NCI-H345 treated with DMSO at 0.1 percent for 48 hours (cell line): ENCODE data around the gene DPF1.

Source experiments
- DNase-seq: peaks from one replicate; lab custom pipeline; 2025; ENCODE audit not compliant: unreplicated experiment; lab: John Stamatoyannopoulos, UW

Gene DPF1

GRCh38 chr19:38201731-38202130 is 22.3 kb downstream of the DPF1 start:
- DNase-seq, result no peak

- no peak for DNase-seq
Measured at GRCh38 chr19:38199340-38199739, 24.7 kb downstream of the DPF1 start.

DNA sequence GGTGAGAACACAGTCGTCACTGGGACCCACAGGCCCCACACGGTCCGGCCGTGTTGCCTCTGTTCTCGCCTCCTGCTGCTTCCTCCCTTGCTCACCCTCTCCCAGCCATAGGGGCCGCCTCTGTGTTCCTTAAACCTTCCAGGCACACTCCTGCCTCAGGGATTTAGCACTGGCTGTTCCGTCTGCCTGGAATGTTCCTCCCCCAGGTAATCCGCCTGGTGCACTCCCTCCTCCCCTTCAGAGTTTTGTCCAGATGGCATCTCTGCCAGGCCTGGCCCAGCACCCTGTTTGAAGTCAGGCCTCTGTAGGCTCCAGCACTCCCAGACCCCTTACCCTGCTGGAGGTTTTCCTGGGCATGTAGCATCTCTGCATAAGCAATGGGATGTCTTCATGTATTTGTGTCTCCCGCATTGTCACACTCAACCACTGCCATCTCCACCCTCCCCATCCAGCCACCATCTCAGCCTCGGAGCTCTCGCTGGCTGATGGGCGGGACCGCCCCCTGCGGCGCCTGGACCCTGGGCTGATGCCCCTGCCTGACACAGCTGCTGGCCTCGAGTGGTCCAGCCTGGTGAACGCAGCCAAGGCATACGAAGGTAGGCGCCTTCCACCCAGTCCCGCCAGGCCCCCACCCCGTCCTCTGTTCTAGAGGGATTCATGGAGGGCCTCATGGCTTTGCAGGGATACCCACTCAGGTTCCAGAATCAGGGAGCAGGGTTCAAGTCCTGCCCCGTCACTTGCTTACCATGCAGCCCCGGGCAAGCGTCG is 25.9 kb downstream of the DPF1 start:
- no peak for DNase-seq

DNA sequence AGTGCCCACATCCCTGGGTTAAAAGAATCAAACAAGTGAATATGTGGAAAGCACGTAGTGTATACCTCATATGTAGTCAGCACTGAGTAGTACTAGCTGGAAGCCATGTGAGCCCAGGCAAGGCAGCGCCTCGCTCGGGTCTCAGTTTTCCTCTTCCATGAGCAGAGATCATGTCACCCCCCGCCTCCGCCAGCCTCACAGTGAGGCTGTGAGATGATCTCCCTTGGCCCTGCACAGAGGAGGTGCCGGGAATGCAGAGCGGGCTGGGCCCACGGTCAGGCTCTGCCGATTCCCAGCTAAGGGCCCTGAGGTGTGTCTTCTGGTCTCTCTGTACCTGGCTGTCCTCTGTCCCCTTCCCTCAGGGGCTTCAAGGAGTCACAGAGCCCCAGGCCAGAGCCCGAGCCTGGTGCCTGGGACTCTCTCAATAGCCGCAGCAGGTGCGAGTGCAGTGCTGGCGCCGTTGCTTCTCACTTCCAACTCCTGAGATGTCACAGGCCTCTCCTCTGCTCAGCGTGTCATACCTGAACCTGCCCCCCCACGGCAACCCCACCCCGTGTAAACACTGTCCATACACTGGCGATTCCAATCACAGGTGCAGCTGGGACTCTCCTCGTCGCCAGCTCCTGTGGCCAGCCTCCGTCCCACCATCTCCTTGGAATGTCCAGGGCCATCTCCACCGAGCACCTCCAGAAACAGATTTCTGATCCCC is 26.9 kb downstream of the DPF1 start:
- no peak for DNase-seq

DNA sequence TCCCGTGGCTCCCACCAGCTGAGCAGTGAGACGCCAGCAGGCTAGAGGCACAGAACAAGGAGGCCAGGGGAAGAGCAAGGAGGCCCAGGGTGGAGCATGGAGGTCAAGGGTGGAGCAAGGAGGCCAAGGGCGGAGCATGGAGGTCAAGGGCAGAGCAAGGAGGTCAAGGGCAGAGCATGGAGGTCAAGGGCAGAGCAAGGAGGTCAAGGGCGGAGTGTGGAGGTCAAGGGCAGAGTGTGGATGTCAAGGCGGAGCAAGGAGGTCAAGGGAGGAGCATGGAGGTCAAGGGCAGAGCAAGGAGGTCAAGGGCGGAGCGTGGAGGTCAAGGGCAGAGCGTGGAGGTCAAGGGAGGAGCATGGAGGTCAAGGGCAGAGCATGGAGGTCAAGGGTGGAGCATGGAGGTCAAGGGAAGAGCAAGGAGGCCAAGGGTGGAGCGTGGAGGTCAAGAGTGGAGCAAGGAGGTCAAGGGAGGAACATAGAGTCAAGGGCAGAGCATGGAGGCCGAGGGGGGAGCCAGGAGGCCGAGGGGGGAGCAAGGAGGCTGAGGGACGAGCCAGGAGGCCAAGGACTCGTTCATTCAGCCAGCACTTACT is 27.7 kb downstream of the DPF1 start:
- no peak for DNase-seq

DNA sequence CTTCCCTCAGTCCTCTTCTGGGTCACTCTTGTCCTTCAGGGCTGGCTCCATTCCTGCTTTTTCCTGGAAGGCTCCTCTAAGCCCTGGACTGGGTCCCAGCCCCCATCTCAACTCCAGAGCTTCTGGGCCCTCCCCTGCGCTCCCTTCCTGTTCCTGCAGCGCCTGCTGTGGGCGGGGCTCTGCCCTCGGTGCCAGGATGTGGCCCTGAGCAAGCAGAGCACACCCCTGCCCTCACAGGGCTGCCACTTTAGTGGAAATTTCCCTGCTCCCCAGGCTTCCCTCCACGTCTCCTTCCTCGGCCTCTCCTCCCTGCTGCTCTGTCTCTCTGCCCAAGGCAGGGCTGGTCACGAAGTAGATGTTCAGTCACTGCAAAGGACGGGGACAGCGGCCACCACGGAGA is 28.8 kb downstream of the DPF1 start:
- DNase-seq, result no peak

GRCh38 chr19:38194061-38194701 is 29.8 kb downstream of the DPF1 start:
- peak; percentile 60 for DNase-seq

DNA sequence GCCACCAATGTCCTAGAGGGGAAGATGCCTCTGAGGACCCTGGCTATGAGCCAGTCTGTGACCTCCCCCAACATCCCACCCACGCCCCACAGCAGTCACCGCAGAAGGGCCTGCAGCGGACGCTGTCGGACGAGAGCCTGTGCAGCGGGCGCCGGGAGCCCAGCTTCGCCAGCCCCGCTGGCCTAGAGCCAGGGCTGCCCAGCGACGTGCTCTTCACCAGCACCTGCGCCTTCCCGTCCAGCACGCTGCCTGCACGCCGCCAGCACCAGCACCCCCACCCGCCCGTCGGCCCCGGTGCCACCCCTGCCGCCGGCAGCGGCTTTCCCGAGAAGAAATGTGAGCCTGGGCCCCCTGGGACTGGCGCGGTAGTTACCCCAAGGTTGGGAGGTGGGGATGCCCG is 30.6 kb downstream of the DPF1 start:
- peak; percentile 75 for DNase-seq

DNA sequence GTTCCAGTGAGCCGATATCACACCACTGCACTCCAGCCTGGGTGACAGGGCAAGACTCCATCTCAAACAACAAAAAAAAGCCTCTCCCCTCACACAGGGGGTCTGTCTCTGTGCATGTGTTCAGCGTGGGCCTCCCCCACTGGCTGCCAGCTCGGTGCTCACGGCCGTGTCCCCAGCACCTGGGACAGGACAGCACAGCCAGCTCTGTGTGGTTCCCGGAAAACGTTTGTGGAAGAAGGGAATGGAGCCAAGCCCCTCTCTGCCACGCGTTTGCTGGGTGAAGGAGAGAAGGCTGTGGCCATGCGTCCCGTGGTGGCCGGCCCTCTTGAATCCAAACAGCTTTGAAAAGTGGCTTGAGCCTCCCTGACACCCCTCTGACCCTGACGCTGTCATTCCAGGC is 32.3 kb downstream of the DPF1 start:
- no peak for DNase-seq

DNA sequence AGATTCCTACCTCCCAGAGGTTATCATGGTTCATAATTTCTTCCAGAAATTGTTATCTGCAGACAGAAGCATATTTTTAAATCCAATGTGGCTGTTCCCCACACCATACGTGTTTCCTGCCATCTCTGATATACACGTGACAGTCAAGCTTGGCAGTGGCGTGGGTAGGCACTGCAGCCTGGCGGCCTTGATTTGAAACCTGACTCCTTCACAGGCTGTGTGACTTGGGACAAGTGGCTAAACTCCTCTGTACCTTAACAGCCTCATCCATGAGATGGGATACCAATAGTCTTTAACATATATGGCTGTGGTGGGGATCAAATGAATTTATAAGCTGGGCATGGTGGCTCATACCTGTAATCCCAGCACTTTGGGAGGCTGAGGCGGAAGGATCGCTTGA is 33.2 kb downstream of the DPF1 start:
- no peak for DNase-seq

- no peak for DNase-seq
Measured at GRCh38 chr19:38190061-38190460, 34.0 kb downstream of the DPF1 start.

DNA sequence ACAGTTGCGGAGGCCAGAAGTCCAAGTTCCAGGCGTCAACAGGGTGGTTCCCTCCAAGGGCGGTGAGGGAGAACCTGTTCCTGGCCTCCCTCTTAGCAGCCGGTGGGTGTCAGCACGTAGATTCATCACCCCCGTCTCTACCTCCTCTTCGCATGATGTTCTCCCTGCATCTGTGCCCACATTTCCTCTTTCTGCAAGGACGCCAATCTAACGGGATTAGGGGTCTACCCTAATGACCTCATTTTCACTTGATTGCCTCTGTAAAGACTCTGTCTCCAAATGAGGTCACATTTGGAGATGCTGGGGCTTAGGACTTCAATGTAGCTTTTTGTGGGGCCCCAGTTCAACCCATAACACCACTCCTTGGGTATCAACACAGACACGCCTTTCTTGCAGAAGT is 38.5 kb downstream of the DPF1 start:
- DNase-seq, result no peak

- no peak for DNase-seq
Measured at GRCh38 chr19:38184815-38185214, 39.2 kb downstream of the DPF1 start.

DNA sequence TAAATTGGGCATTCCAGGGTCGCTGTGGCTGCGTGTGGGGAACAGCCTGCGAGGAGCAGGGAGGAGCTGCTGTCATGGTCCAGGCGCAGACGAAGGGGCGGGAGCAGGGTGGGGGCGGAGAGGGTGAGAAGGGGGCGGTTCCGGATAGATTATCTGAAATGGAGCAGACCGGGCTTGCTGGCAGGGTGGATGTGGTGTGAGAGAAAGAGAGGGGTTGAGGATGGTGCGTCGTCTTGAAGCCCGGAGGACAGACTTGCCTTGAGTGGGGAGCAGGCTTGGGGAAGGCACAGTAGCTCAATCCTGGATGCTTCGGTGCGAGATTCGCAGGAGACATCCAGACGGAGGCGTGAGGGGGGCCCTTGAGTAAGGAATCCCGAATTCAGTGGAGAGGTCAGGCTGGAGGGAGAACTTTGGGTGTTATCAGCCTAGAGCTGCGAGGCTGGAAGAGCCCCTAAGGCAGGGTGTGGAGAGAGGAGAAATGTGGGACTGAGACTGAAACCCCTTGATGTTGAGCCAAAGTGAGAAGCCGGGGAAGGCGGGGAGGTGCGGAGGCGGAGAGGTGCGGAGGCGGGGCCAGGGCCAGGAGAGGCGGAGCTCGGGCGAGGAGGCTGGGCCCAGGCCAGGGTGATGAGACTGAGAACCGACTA is 40.6 kb downstream of the DPF1 start:
- DNase-seq, result no peak

GRCh38 chr19:38182536-38183210 is 41.3 kb downstream of the DPF1 start:
- DNase-seq, result no peak

GRCh38 chr19:38180071-38180470 is 44.0 kb downstream of the DPF1 start:
- no peak for DNase-seq

DNA sequence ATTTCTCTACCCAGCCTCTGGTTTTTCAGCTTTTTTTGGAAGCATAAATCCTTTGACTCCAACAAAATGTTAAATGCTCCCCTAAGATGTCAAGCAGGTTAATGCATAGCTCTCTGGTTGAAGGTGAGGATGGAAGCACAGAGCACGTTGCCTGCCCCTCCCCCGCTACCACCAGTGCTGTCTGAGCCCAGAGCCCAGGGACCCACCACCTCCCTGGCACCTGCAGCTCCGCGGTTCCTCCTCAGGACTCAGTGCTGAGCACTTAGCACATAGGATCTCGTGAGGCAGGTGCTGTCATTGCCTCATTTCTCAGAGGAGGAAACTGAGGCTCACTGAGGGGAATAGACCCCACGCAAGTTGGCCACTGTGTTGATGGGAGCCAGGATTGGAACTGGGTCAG is 48.6 kb downstream of the DPF1 start:
- no peak for DNase-seq

GRCh38 chr19:38173291-38174041 is 50.6 kb downstream of the DPF1 start:
- peak; percentile 95 for DNase-seq

GRCh38 chr19:38172001-38172400 is 52.0 kb downstream of the DPF1 start:
- no peak for DNase-seq

DNA sequence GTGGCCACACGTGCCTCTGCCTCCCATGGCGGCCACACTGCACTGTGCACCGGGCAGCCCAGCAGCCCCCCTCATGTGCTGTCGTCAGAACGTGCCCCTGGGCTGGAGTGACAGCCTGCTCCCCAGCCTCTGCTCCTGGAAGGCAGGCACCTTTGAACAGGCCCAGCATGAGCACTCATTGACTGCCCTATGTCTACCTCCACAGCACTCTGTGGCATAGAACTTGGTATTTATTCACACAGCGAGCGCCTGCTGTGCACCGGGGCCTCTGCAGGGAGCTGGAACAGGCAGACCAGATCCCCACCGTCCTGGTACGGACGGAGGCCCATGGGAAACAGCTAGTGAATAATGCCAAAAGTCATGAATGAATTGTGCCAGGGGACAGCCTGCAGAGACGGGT is 53.7 kb downstream of the DPF1 start:
- peak; percentile 99 for DNase-seq
